ENCODE data around the gene FRS3. TPM values are rescaled to one million over a fixed set of nuclear protein-coding genes. Genes with fewer than 3 reads are reported as not detected.

FRS3 gene
- total and polyA plus RNA-seq, 2 experiments from 2014 or later = 1.3 to 3.3 TPM

GRCh38 chr6:41789390-41789724 lies 9.7 kb upstream of the FRS3 start (continued):
- no peak for TF ChIP-seq REST (IDR thresholded peaks at IDR 0.05; ENCODE audit: unreplicated experiment)
- no peak for TF ChIP-seq STAT1 (IDR thresholded peaks at IDR 0.05; ENCODE audit: unreplicated experiment)

- Histone ChIP-seq H3K4me1 (ENCODE audit: insufficient read depth) (peaks cover 13% of the 10 kb centered on the region), H3K4me3 (peak within 1 kb of the TSS; percentile 100), H4K20me1 (replicated peaks; ENCODE audit: insufficient read depth) (peaks cover 5% of the 10 kb centered on the region; the same call in 1 of the 2 replicates), H3F3A (replicated peaks; ENCODE audit: low read depth) (peaks cover 13% of the 10 kb centered on the region; the same call in 1 of the 2 replicates), H3K36me3 (ENCODE audit: insufficient read depth) (peaks cover 23% of the 10 kb centered on the region; the same call in 1 of the 2 replicates), H3K79me2 (replicated peaks; ENCODE audit: insufficient read depth) (peaks cover 22% of the 10 kb centered on the region), H3K4me2 (peak within 1 kb of the TSS; percentile 100), H3K9me2 (ENCODE audit: insufficient read depth) (no peaks in the 10 kb centered on the region), H3K27ac (ENCODE audit: low read depth) (peak within 1 kb of the TSS; percentile 96), H3K27me3 (ENCODE audit: insufficient read depth) (peaks cover 38% of the 10 kb centered on the region), H2AFZ (peak within 1 kb of the TSS; percentile 94)
- H3K27ac Mint-ChIP-seq = peak within 1 kb of the TSS; percentile 98
- peaks cover 17% of the 10 kb centered on the region for H3K4me1 Mint-ChIP-seq
- DNase-seq (ENCODE audit: low spot score) = peak; percentile 96
- peak; percentile 97 for TF ChIP-seq CREB1 (CRISPR knock-in tag; IDR thresholded peaks at IDR 0.05; ENCODE audit: low read depth)
- peak; percentile 77 to 80 for TF ChIP-seq CTCF (conservative IDR thresholded peaks at IDR 0.05; ENCODE audit: low read depth in 2 of 2)
- TF ChIP-seq ZNF331 (CRISPR knock-in tag; IDR thresholded peaks at IDR 0.05; ENCODE audit: low read depth) = no peak
- peak; percentile 91 for TF ChIP-seq POLR2AphosphoS5 (IDR thresholded peaks at IDR 0.05; ENCODE audit: low read depth)
- peak; percentile 86 for TF ChIP-seq ETS1 (IDR thresholded peaks at IDR 0.05)
- TF ChIP-seq NANOG (IDR thresholded peaks at IDR 0.05; ENCODE audit: borderline replicate concordance) = no peak; the same call in 1 of the 2 replicates
- no peak for TF ChIP-seq REST (IDR thresholded peaks at IDR 0.05; ENCODE audit: unreplicated experiment)
- H3K9me3 Mint-ChIP-seq = peaks cover 7% of the 10 kb centered on the region; the same call in 2 of the 3 replicates
- H3K4me3 Mint-ChIP-seq = peak within 1 kb of the TSS; percentile 94
- peaks cover 37% of the 10 kb centered on the region for H3K36me3 Mint-ChIP-seq (ENCODE audit: low read depth)
- peaks cover 47% of the 10 kb centered on the region for H3K27me3 Mint-ChIP-seq (ENCODE audit: insufficient read depth, low read depth, poor library complexity)
- peak; percentile 74 for ATAC-seq
Observed at GRCh38 chr6:41787219-41787917, 7.7 kb upstream of the FRS3 start, which contains the start of gene TOMM6. Gene TOMM6 (plus strand): TSS chr6:41787694. CDS start chr6:41787698, 4 bp downstream.

All from GM23338 (cell line).